Nucleus accumbens (tissue), 56 donors: ENCODE results near the gene PIKFYVE.
A peak's percentile ranks its signal among the peaks of the same experiment; 100 is the strongest.

Experiments
- DNase-seq, 56 donors: peaks; one replicate each; lab custom pipeline; 2025; lab: John Stamatoyannopoulos, UW

The PIKFYVE gene

GRCh38 chr2:208294482-208295024, 28.5 kb downstream of the PIKFYVE start:
- DNase-seq = no peak

GRCh38 chr2:208295834-208296233, 29.8 kb downstream of the PIKFYVE start:
- DNase-seq = no peak

GRCh38 chr2:208296610-208297009, 30.6 kb downstream of the PIKFYVE start:
- DNase-seq = no peak

GRCh38 chr2:208297961-208298360, 31.9 kb downstream of the PIKFYVE start:
- DNase-seq = no peak

- no peak for DNase-seq
These were observed 35.0 kb downstream of the PIKFYVE start for GRCh38 chr2:208300847-208301618.

- DNase-seq = no peak
These were observed 38.1 kb downstream of the PIKFYVE start for GRCh38 chr2:208304157-208304556.

GRCh38 chr2:208304695-208305094, 38.6 kb downstream of the PIKFYVE start:
- no peak for DNase-seq

- DNase-seq = no peak
These were observed 40.2 kb downstream of the PIKFYVE start for GRCh38 chr2:208306291-208306690.

GRCh38 chr2:208311321-208311720, 45.3 kb downstream of the PIKFYVE start:
- no peak for DNase-seq

GRCh38 chr2:208311954-208312353, 45.9 kb downstream of the PIKFYVE start:
- DNase-seq = no peak

GRCh38 chr2:208315081-208315788, 49.2 kb downstream of the PIKFYVE start:
- no peak for DNase-seq

- DNase-seq = no peak
These were observed 52.1 kb downstream of the PIKFYVE start for GRCh38 chr2:208318127-208318526.

- DNase-seq = no peak
These were observed 53.3 kb downstream of the PIKFYVE start for GRCh38 chr2:208319391-208319790.

GRCh38 chr2:208320686-208321085, 54.6 kb downstream of the PIKFYVE start:
- DNase-seq = peak in 20 of 56 donors; percentile 0 to 45 (median 14)

GRCh38 chr2:208326016-208326415, 60.0 kb downstream of the PIKFYVE start:
- DNase-seq = peak in 26 of 56 donors; percentile 1 to 58 (median 12)

- DNase-seq = no peak
These were observed 63.4 kb downstream of the PIKFYVE start for GRCh38 chr2:208329485-208329884.

- no peak for DNase-seq
These were observed 68.2 kb downstream of the PIKFYVE start for GRCh38 chr2:208334230-208334629.

GRCh38 chr2:208346756-208347155, 80.7 kb downstream of the PIKFYVE start:
- no peak for DNase-seq

- no peak for DNase-seq
These were observed 84.6 kb downstream of the PIKFYVE start for GRCh38 chr2:208350610-208351009.

- no peak for DNase-seq
These were observed 86.9 kb downstream of the PIKFYVE start for GRCh38 chr2:208352644-208353567.

GRCh38 chr2:208354964-208355381, 88.9 kb downstream of the PIKFYVE start:
- no peak for DNase-seq
